HUES6 (cell line): ENCODE measurements around the gene ZSCAN12.
A peak's percentile ranks its signal among the peaks of the same experiment; 100 is the strongest.

Experiments used
- H3K27ac ChIP-seq: 2 replicates; pipeline ENCODE4 v1.7.0; 2013; ENCODE audit warnings: low read depth, mild to moderate bottlenecking, low read length, inconsistent platforms
- H3K27me3 ChIP-seq: 2 replicates; pipeline ENCODE4 v1.6.1; 2013; ENCODE audit warnings: low read length; ENCODE audit not compliant: control insufficient read depth, insufficient read depth
- H3K36me3 ChIP-seq: 2 replicates; pipeline ENCODE4 v1.6.1; 2013; ENCODE audit warnings: low read length; ENCODE audit not compliant: control insufficient read depth, insufficient read depth
- H3K4me1 ChIP-seq: 2 replicates; pipeline ENCODE4 v1.6.1; 2013; ENCODE audit warnings: low read length; ENCODE audit not compliant: control insufficient read depth, insufficient read depth
- H3K4me3 ChIP-seq: 2 replicates; pipeline ENCODE4 v1.5.1; 2013; ENCODE audit warnings: low read depth, low read length
- H3K9ac ChIP-seq: one replicate; pipeline ENCODE4 v1.6.1; 2013; ENCODE audit warnings: mild to moderate bottlenecking, low read length
- H3K9me3 ChIP-seq: 2 replicates; pipeline ENCODE4 v1.6.1; 2013; ENCODE audit warnings: low read depth, low read length; ENCODE audit not compliant: control insufficient read depth, insufficient read depth

Gene ZSCAN12

GRCh38 chr6:28353981-28354676, 45.4 kb downstream of the ZSCAN12 start:
- Histone ChIP-seq H3K9ac (no peak overlapping the region), H3K27me3 (no peaks in the 10 kb centered on the region), H3K9me3 (peaks cover 14% of the 10 kb centered on the region), H3K36me3 (no peaks in the 10 kb centered on the region; the same call in 1 of the 2 replicates), H3K4me1 (peaks cover 20% of the 10 kb centered on the region), H3K4me3 (no peak overlapping the region), H3K27ac (no peak overlapping the region)

- H3K27ac ChIP-seq: no peak overlapping the region
- H3K36me3 ChIP-seq: no peaks in the 10 kb centered on the region; the same call in 1 of the 2 replicates
- no peaks in the 10 kb centered on the region for H3K27me3 ChIP-seq
- H3K4me3 ChIP-seq: no peak overlapping the region
- no peak overlapping the region for H3K9ac ChIP-seq
- peaks cover 14% of the 10 kb centered on the region for H3K9me3 ChIP-seq
- peaks cover 20% of the 10 kb centered on the region for H3K4me1 ChIP-seq
Observed at GRCh38 chr6:28353356-28353755, 46.2 kb downstream of the ZSCAN12 start.

DNA sequence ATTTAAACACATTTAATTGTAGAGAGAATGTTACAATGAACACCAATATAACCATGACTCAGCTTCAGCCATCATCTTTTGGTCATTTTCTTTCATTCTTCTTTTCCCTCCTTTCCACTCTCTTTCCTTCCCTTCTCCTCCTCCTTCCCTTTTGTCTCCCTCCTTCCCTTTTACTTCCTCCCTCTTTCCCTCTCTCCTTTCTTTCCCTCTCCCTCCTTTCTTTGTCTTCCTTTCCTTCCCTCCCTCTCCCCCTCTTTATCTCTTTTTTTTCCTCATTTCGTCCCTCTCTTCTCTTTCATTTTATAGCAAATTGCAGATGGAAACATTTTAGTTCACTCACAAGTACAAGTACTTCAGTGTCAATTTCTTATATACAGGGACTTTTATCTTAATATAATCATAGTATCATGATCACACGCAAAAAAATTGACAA, 48.0 kb downstream of the ZSCAN12 start:
- Histone ChIP-seq H3K27ac (no peak overlapping the region), H3K4me1 (peaks cover 19% of the 10 kb centered on the region), H3K36me3 (no peaks in the 10 kb centered on the region; the same call in 1 of the 2 replicates), H3K9ac (no peak overlapping the region), H3K27me3 (no peaks in the 10 kb centered on the region), H3K9me3 (peaks cover 11% of the 10 kb centered on the region), H3K4me3 (peak overlapping the region; percentile 85)

GRCh38 chr6:28351087-28351486, 48.5 kb downstream of the ZSCAN12 start:
- Histone ChIP-seq H3K4me1 (peaks cover 16% of the 10 kb centered on the region), H3K9me3 (peaks cover 11% of the 10 kb centered on the region), H3K27me3 (no peaks in the 10 kb centered on the region), H3K4me3 (peak overlapping the region; percentile 85), H3K27ac (no peak overlapping the region), H3K9ac (no peak overlapping the region), H3K36me3 (no peaks in the 10 kb centered on the region; the same call in 1 of the 2 replicates)

GRCh38 chr6:28349892-28350737, 49.4 kb downstream of the ZSCAN12 start, which contains the start of gene ZKSCAN3:
ZKSCAN3 (plus strand) TSS chr6:28349947; CDS start chr6:28359587, 9,640 bp downstream.
- Histone ChIP-seq H3K9ac (peak within 1 kb of the TSS; percentile 76), H3K27me3 (no peaks in the 10 kb centered on the region), H3K27ac (peak within 1 kb of the TSS; percentile 30; the same call in 1 of the 2 replicates), H3K9me3 (peaks cover 11% of the 10 kb centered on the region), H3K4me3 (peak within 1 kb of the TSS; percentile 85), H3K36me3 (no peaks in the 10 kb centered on the region; the same call in 1 of the 2 replicates), H3K4me1 (peaks cover 11% of the 10 kb centered on the region; the same call in 1 of the 2 replicates)

DNA sequence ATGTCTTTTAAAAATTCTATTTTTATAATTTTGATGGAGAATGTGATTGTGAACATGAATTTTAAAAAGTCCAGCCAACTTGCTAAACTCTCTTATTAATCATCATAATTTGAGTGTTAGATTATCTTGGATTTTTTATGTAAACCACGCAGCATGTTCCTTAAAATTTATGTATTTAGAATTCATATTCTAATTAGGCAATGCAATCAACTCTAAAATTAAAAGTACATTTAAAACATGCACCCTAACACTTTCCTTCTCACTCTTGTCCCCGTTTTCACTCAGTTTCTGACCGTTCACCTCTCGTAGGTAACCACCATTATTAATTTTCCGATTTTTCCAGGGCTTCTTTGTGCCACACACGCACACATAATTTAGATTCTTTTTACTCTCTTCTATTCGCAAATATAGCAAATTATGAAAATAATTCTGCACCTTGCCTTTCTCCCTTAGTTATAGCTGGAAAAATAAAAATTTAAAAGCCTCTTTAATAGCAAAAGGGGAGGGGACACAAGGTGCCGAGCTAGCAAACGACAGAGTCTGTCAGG, 50.1 kb downstream of the ZSCAN12 start:
- H3K27me3 ChIP-seq: no peaks in the 10 kb centered on the region
- H3K36me3 ChIP-seq: no peaks in the 10 kb centered on the region; the same call in 1 of the 2 replicates
- H3K9ac ChIP-seq: peak overlapping the region; percentile 8
- peaks cover 11% of the 10 kb centered on the region for H3K9me3 ChIP-seq
- H3K4me1 ChIP-seq: peaks cover 11% of the 10 kb centered on the region; the same call in 1 of the 2 replicates
- peak overlapping the region; percentile 85 for H3K4me3 ChIP-seq
- H3K27ac ChIP-seq: no peak overlapping the region; the same call in 1 of the 2 replicates

- Histone ChIP-seq H3K4me3 (no peak overlapping the region), H3K27me3 (no peaks in the 10 kb centered on the region), H3K4me1 (peaks cover 11% of the 10 kb centered on the region; the same call in 1 of the 2 replicates), H3K9ac (no peak overlapping the region), H3K27ac (no peak overlapping the region), H3K36me3 (no peaks in the 10 kb centered on the region), H3K9me3 (no peaks in the 10 kb centered on the region)
Observed at GRCh38 chr6:28347119-28347518, 52.4 kb downstream of the ZSCAN12 start.

GRCh38 chr6:28345201-28345600, 54.3 kb downstream of the ZSCAN12 start:
- no peak overlapping the region for H3K27ac ChIP-seq
- no peaks in the 10 kb centered on the region for H3K4me1 ChIP-seq
- no peak overlapping the region for H3K9ac ChIP-seq
- H3K36me3 ChIP-seq: no peaks in the 10 kb centered on the region
- no peaks in the 10 kb centered on the region for H3K27me3 ChIP-seq
- no peaks in the 10 kb centered on the region for H3K9me3 ChIP-seq
- no peak overlapping the region for H3K4me3 ChIP-seq

- Histone ChIP-seq H3K4me1 (no peaks in the 10 kb centered on the region), H3K4me3 (no peak overlapping the region), H3K9ac (no peak overlapping the region), H3K36me3 (no peaks in the 10 kb centered on the region), H3K9me3 (no peaks in the 10 kb centered on the region), H3K27ac (no peak overlapping the region), H3K27me3 (no peaks in the 10 kb centered on the region)
Observed at GRCh38 chr6:28343898-28344677, 55.5 kb downstream of the ZSCAN12 start.

- H3K27ac ChIP-seq: no peak overlapping the region
- H3K36me3 ChIP-seq: no peaks in the 10 kb centered on the region
- no peak overlapping the region for H3K9ac ChIP-seq
- H3K4me1 ChIP-seq: peaks cover 7% of the 10 kb centered on the region; the same call in 1 of the 2 replicates
- no peaks in the 10 kb centered on the region for H3K27me3 ChIP-seq
- H3K4me3 ChIP-seq: no peak overlapping the region
- no peaks in the 10 kb centered on the region for H3K9me3 ChIP-seq
Observed at GRCh38 chr6:28340310-28341095, 59.0 kb downstream of the ZSCAN12 start.
